Measurements from ENCODE around the gene ADAMTS20.
"Not testable (repeated sequence)": the region's sequence is repeated elsewhere in the genome, so short reads cannot be mapped to it uniquely, and the experiment has no call there.

The ADAMTS20 gene

GRCh38 chr12:43576162-43576561 is 24.2 kb upstream of the ADAMTS20 start:
- Histone ChIP-seq H3K4me1 (ENCODE audit: control insufficient read depth, insufficient read depth, low read length, poor library complexity, severe bottlenecking) (peaks cover 4% of the 10 kb centered on the region), H3K36me3 (ENCODE audit: control insufficient read depth, insufficient read depth, low read length) (no peaks in the 10 kb centered on the region), H3K4me3 (ENCODE audit: extremely low read depth, insufficient read depth, low read length, poor library complexity, severe bottlenecking) (no peak overlapping the region), H3K9me3 (ENCODE audit: control insufficient read depth, low read length) (no peaks in the 10 kb centered on the region), H3K27ac (ENCODE audit: low read depth, low read length, severe bottlenecking) (no peak overlapping the region)
- WGBS, 2 experiments (ENCODE audit: insufficient coverage in 2 of 2): 100% methylated on average over 1 of the region's 2 CpGs; no CpG with 5 or more reads in 1 of the 2 experiments

GRCh38 chr12:43571885-43572284 is 19.9 kb upstream of the ADAMTS20 start:
- Histone ChIP-seq H3K36me3 (ENCODE audit: control insufficient read depth, insufficient read depth, low read length) (no peaks in the 10 kb centered on the region), H3K4me1 (ENCODE audit: control insufficient read depth, insufficient read depth, low read length, poor library complexity, severe bottlenecking) (no peaks in the 10 kb centered on the region), H3K9me3 (ENCODE audit: control insufficient read depth, low read length) (no peaks in the 10 kb centered on the region), H3K4me3 (ENCODE audit: extremely low read depth, insufficient read depth, low read length, poor library complexity, severe bottlenecking) (no peak overlapping the region), H3K27ac (ENCODE audit: low read depth, low read length, severe bottlenecking) (no peak overlapping the region)
- 93 to 96% methylated on average over 16 to 19 of the region's 27 CpGs for WGBS, 2 experiments (ENCODE audit: insufficient coverage in 2 of 2)

GRCh38 chr12:43556057-43556456 is 4.1 kb upstream of the ADAMTS20 start:
- H3K9me3 ChIP-seq (ENCODE audit: control insufficient read depth, low read length): peaks cover 5% of the 10 kb centered on the region

GRCh38 chr12:43551279-43551970 is 578 bp downstream of the ADAMTS20 start:
- Histone ChIP-seq H3K9me3 (ENCODE audit: control insufficient read depth, low read length) (peaks cover 5% of the 10 kb centered on the region), H3K27ac (ENCODE audit: low read depth, low read length, severe bottlenecking) (no peak overlapping the region), H3K4me3 (ENCODE audit: extremely low read depth, insufficient read depth, low read length, poor library complexity, severe bottlenecking) (peak overlapping the region; percentile 54), H3K36me3 (ENCODE audit: control insufficient read depth, insufficient read depth, low read length) (no peaks in the 10 kb centered on the region), H3K4me1 (ENCODE audit: control insufficient read depth, insufficient read depth, low read length, poor library complexity, severe bottlenecking) (no peaks in the 10 kb centered on the region)
- 1 to 2% methylated on average over 44 of the region's 48 CpGs for WGBS, 2 experiments (ENCODE audit: insufficient coverage in 2 of 2)

More at GRCh38 chr12:43556057-43556456, 4.1 kb upstream of the ADAMTS20 start:
- H3K4me3 ChIP-seq (ENCODE audit: extremely low read depth, insufficient read depth, low read length, poor library complexity, severe bottlenecking): no peak overlapping the region
- H3K27ac ChIP-seq (ENCODE audit: low read depth, low read length, severe bottlenecking): no peak overlapping the region
- no peaks in the 10 kb centered on the region for H3K36me3 ChIP-seq (ENCODE audit: control insufficient read depth, insufficient read depth, low read length)
- no peaks in the 10 kb centered on the region for H3K4me1 ChIP-seq (ENCODE audit: control insufficient read depth, insufficient read depth, low read length, poor library complexity, severe bottlenecking)

DNA sequence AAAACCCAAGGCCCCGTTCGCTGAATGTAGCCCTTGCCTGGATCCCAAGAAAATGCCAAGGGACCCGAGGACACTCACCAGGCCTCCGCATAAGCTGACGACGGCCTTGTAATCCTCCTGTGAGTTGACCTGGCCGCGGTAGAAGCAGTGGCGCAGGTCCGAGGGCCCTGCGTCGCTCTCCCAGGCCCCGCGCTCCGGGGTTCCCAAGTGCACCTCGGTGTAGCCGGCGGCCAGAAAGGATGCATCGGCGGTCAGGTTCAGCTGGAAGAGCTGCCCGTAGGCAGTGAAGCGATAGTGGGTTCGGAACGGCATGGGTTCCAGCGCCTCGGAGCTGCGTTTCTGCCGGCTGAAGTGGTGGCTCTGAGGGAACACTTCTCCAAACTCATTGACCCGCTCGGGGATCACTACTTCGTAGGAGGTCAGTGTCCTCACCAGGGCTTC is 1.2 kb downstream of the ADAMTS20 start:
- 17 to 21% methylated on average over 24 to 27 of the region's 31 CpGs for WGBS, 2 experiments (ENCODE audit: insufficient coverage in 2 of 2)
- H3K4me3 ChIP-seq (ENCODE audit: extremely low read depth, insufficient read depth, low read length, poor library complexity, severe bottlenecking): peak overlapping the region; percentile 54
- peaks cover 5% of the 10 kb centered on the region for H3K9me3 ChIP-seq (ENCODE audit: control insufficient read depth, low read length)
- H3K4me1 ChIP-seq (ENCODE audit: control insufficient read depth, insufficient read depth, low read length, poor library complexity, severe bottlenecking): no peaks in the 10 kb centered on the region
- H3K27ac ChIP-seq (ENCODE audit: low read depth, low read length, severe bottlenecking): no peak overlapping the region
- H3K36me3 ChIP-seq (ENCODE audit: control insufficient read depth, insufficient read depth, low read length): no peaks in the 10 kb centered on the region

DNA sequence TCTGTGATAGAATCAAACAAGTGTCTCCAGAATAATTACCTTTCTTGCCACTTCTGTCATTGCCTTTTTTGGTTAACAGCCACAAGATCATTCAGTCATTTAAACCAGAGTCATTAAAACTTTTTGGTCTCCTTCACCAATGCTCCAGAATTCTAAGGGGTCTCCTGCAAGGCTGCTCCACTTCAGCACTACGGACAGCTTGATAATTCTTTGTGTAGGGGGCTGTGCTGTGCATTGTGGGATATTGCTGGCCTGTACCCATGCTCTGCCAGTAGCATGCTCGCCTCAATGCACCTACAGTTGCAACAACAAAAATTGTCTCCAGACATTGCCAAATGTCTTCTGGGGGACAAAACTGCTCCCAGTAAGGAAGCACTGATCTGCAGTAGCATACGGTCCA is 7.3 kb downstream of the ADAMTS20 start:
- 89 to 100% methylated on average over 1 to 2 of the region's 3 CpGs for WGBS, 2 experiments (ENCODE audit: insufficient coverage in 2 of 2)
- Histone ChIP-seq H3K9me3 (ENCODE audit: control insufficient read depth, low read length) (no peaks in the 10 kb centered on the region), H3K27ac (ENCODE audit: low read depth, low read length, severe bottlenecking) (no peak overlapping the region)

DNA sequence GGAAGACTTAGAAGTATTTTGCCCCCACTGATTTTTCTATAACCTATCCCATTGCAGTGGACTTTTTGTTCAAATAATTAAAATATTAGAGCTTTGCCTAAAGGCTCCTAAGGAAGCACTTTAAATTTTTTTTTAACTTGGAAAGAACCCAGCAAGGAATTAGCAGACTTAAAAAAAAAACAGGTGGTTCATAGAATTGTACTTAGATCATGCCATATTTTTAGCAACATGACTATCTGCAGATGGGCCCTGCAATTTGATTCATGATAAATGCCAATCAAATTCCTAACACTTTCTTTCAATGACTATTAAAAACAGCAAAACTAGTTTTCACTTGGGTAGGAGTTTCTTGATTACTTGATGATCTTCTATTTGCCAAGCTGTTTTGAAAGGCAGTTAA is 11.5 kb downstream of the ADAMTS20 start:
- Histone ChIP-seq H3K9me3 (ENCODE audit: control insufficient read depth, low read length) (no peaks in the 10 kb centered on the region), H3K4me1 (ENCODE audit: control insufficient read depth, insufficient read depth, low read length, poor library complexity, severe bottlenecking) (no peaks in the 10 kb centered on the region), H3K36me3 (ENCODE audit: control insufficient read depth, insufficient read depth, low read length) (no peaks in the 10 kb centered on the region), H3K4me3 (ENCODE audit: extremely low read depth, insufficient read depth, low read length, poor library complexity, severe bottlenecking) (no peak overlapping the region), H3K27ac (ENCODE audit: low read depth, low read length, severe bottlenecking) (no peak overlapping the region)

More for the DNA sequence above, 7.3 kb downstream of the ADAMTS20 start:
- no peaks in the 10 kb centered on the region for H3K36me3 ChIP-seq (ENCODE audit: control insufficient read depth, insufficient read depth, low read length)
- H3K4me3 ChIP-seq (ENCODE audit: extremely low read depth, insufficient read depth, low read length, poor library complexity, severe bottlenecking): no peak overlapping the region
- H3K4me1 ChIP-seq (ENCODE audit: control insufficient read depth, insufficient read depth, low read length, poor library complexity, severe bottlenecking): no peaks in the 10 kb centered on the region

- H3K4me1 ChIP-seq (ENCODE audit: control insufficient read depth, insufficient read depth, low read length, poor library complexity, severe bottlenecking); H3K9me3 ChIP-seq (ENCODE audit: control insufficient read depth, low read length); H3K4me3 ChIP-seq (ENCODE audit: extremely low read depth, insufficient read depth, low read length, poor library complexity, severe bottlenecking); H3K36me3 ChIP-seq (ENCODE audit: control insufficient read depth, insufficient read depth, low read length); H3K27ac ChIP-seq (ENCODE audit: low read depth, low read length, severe bottlenecking): not testable (repeated sequence)
Measured at GRCh38 chr12:43537675-43538074, 14.3 kb downstream of the ADAMTS20 start.

GRCh38 chr12:43516045-43516444 is 36.0 kb downstream of the ADAMTS20 start:
- Histone ChIP-seq H3K36me3 (ENCODE audit: control insufficient read depth, insufficient read depth, low read length) (no peaks in the 10 kb centered on the region), H3K4me3 (ENCODE audit: extremely low read depth, insufficient read depth, low read length, poor library complexity, severe bottlenecking) (no peak overlapping the region), H3K4me1 (ENCODE audit: control insufficient read depth, insufficient read depth, low read length, poor library complexity, severe bottlenecking) (no peaks in the 10 kb centered on the region), H3K9me3 (ENCODE audit: control insufficient read depth, low read length) (no peaks in the 10 kb centered on the region), H3K27ac (ENCODE audit: low read depth, low read length, severe bottlenecking) (no peak overlapping the region)
- WGBS, 2 experiments (ENCODE audit: insufficient coverage in 2 of 2): 81% methylated on average over 3 of the region's 3 CpGs; no CpG with 5 or more reads in 1 of the 2 experiments

GRCh38 chr12:43501703-43502102 is 50.3 kb downstream of the ADAMTS20 start:
- no peaks in the 10 kb centered on the region for H3K4me1 ChIP-seq (ENCODE audit: control insufficient read depth, insufficient read depth, low read length, poor library complexity, severe bottlenecking)

DNA sequence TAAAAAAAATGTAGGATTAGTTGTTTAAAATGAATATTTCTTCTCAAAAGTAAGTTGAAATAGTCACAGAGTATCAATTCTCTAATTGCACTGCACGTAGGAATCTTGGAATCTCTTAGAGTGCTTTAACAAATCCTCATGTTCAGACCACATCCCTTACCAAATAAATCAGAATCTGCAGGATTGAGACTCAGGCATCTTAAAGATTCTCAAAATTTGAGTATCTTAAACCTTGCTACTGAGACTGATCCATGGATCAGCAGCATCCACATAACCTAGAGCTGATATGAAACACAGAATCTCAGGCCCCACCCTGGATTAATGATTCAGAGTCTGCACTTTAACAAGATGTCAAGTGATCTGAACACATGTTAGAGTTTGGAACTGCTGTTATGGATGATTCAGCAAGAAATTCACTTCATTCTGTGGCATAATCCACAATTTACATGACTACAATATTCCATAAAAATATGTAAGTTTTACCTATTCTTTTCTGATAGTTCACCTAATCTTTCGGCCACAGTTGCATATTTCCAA is 58.7 kb downstream of the ADAMTS20 start:
- no peaks in the 10 kb centered on the region for H3K4me1 ChIP-seq (ENCODE audit: control insufficient read depth, insufficient read depth, low read length, poor library complexity, severe bottlenecking)
- no peak overlapping the region for H3K4me3 ChIP-seq (ENCODE audit: extremely low read depth, insufficient read depth, low read length, poor library complexity, severe bottlenecking)
- WGBS, 2 experiments (ENCODE audit: insufficient coverage in 2 of 2): 83 to 100% methylated on average over 1 of the region's 2 CpGs
- no peaks in the 10 kb centered on the region for H3K9me3 ChIP-seq (ENCODE audit: control insufficient read depth, low read length)
- no peak overlapping the region for H3K27ac ChIP-seq (ENCODE audit: low read depth, low read length, severe bottlenecking)
- no peaks in the 10 kb centered on the region for H3K36me3 ChIP-seq (ENCODE audit: control insufficient read depth, insufficient read depth, low read length)

More at GRCh38 chr12:43501703-43502102, 50.3 kb downstream of the ADAMTS20 start:
- Histone ChIP-seq H3K36me3 (ENCODE audit: control insufficient read depth, insufficient read depth, low read length) (no peaks in the 10 kb centered on the region), H3K4me3 (ENCODE audit: extremely low read depth, insufficient read depth, low read length, poor library complexity, severe bottlenecking) (no peak overlapping the region), H3K27ac (ENCODE audit: low read depth, low read length, severe bottlenecking) (no peak overlapping the region), H3K9me3 (ENCODE audit: control insufficient read depth, low read length) (no peaks in the 10 kb centered on the region)
- WGBS, 2 experiments (ENCODE audit: insufficient coverage in 2 of 2): no CpG with 5 or more reads among the region's 2 CpGs
